ENCODE results near the gene GPRC6A.
"Not testable (repeated sequence)": the region's sequence is repeated elsewhere in the genome, so short reads cannot be mapped to it uniquely, and the experiment has no call there.

GPRC6A gene

DNA sequence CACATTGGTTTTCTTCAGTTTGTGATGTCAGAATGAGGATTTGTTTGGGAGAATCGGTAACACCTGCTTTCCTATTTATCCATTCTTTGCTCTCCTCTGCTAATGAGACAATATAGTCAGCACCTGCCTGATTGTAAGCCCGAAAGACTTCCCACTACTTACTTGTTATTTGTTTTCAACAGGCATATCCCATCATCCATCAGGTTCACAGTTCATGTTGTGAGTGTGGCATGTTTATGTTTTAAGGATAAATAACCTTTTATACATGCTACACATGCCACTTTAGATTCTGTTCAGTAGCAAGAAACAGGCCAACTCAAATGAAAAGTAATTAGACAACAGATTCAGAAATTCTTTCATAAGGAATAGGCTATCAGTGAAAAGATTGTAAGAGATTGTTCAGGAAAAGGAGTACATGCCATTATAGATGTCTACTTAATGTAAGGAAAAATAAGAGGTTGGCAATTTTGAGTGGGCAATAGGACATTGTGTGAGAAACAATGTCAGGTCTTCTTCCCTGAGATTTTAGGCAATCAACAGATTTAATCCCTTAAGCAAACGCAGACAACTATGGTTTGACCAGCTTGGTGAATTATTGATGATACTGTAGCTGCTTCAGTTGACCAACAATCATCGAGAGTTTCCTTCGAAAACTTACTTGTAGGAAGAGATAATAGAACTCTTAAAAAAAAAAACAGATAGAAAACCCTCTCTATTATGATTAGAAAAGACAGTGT lies 7.9 kb upstream of the GPRC6A start:
- TF ChIP-seq CTCF (IDR thresholded peaks at IDR 0.05; ENCODE audit: low read depth, low read length): no peak
- no peaks in the 10 kb centered on the region for H3K4me1 ChIP-seq
- no peaks in the 10 kb centered on the region for H3K9me3 ChIP-seq
- DNase-seq: no peak
- no peaks in the 10 kb centered on the region for H3K27me3 ChIP-seq
- H3K4me3 ChIP-seq (ENCODE audit: low read depth, low read length): no peak overlapping the region
- no peaks in the 10 kb centered on the region for H3K36me3 ChIP-seq

DNA sequence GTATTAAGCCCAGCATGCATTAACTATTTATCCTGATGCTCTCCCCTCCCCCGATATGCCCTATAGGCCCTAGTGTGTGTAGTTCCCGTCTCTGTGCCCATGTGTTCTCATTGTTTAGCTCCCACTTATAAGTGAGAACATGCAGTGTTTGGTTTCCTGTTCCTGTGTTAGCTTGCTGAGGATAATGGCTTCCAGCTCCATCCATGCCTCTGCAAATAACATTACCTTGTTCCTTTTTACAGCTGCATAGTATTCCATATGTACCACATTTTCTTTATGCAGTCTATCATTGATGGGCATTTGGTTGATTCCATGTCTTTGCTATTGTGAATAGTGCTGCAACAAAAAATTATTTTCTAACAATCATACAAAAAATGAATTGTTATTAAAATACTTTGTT lies 5.6 kb upstream of the GPRC6A start:
- not testable (repeated sequence) for DNase-seq; H3K9me3 ChIP-seq; H3K27me3 ChIP-seq; H3K4me1 ChIP-seq; H3K36me3 ChIP-seq; H3K4me3 ChIP-seq (ENCODE audit: low read depth, low read length)

- Histone ChIP-seq H3K9me3 (no peaks in the 10 kb centered on the region), H3K36me3 (no peaks in the 10 kb centered on the region), H3K4me1 (no peaks in the 10 kb centered on the region), H3K4me3 (ENCODE audit: low read depth, low read length) (no peak overlapping the region), H3K27me3 (no peaks in the 10 kb centered on the region; the same call in 1 of the 2 replicates)
- DNase-seq: no peak
- TF ChIP-seq CTCF (IDR thresholded peaks at IDR 0.05; ENCODE audit: low read depth, low read length): no peak
Observed at GRCh38 chr6:116827561-116828240, 1.2 kb downstream of the GPRC6A start.

- not testable (repeated sequence) for DNase-seq; H3K9me3 ChIP-seq; H3K27me3 ChIP-seq; H3K36me3 ChIP-seq; H3K4me1 ChIP-seq; H3K4me3 ChIP-seq (ENCODE audit: low read depth, low read length)
Observed at GRCh38 chr6:116816336-116816735, 12.5 kb downstream of the GPRC6A start.

- no peaks in the 10 kb centered on the region; the same call in 1 of the 2 replicates for H3K27me3 ChIP-seq
- no peaks in the 10 kb centered on the region for H3K4me1 ChIP-seq
- no peak for DNase-seq
- no peaks in the 10 kb centered on the region for H3K9me3 ChIP-seq
- no peaks in the 10 kb centered on the region for H3K36me3 ChIP-seq
- no peak overlapping the region for H3K4me3 ChIP-seq (ENCODE audit: low read depth, low read length)
- TF ChIP-seq CTCF (IDR thresholded peaks at IDR 0.05; ENCODE audit: low read depth, low read length): no peak
Observed at GRCh38 chr6:116812051-116812650, 16.7 kb downstream of the GPRC6A start.

GRCh38 chr6:116801971-116802370 lies 26.9 kb downstream of the GPRC6A start:
- Histone ChIP-seq H3K27me3 (no peaks in the 10 kb centered on the region), H3K9me3 (no peaks in the 10 kb centered on the region), H3K4me3 (ENCODE audit: low read depth, low read length) (no peak overlapping the region), H3K4me1 (no peaks in the 10 kb centered on the region), H3K36me3 (no peaks in the 10 kb centered on the region)
- no peak for DNase-seq
- no peak for TF ChIP-seq CTCF (IDR thresholded peaks at IDR 0.05; ENCODE audit: low read depth, low read length)

DNA sequence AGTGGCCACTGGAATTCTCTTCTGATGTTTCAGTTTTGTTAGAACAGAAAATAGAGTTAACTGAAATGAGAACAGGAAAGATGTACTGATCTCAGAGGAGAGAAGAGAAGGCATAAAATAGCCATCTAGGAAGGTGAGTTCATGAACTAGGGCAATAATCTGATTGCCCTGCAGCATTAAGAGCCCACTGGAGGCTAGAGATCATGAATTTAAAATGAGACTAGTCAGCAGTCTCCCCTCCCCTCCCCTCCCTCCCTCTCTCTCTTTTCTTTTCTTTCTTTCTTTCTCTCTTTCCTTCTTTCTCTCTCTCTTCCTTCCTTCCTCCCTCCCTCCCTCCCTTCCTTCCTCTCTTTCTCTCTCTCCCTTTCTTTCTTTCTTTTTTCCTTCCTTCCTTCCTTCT lies 28.9 kb downstream of the GPRC6A start:
- no peak for DNase-seq
- H3K27me3 ChIP-seq: no peaks in the 10 kb centered on the region
- TF ChIP-seq CTCF (IDR thresholded peaks at IDR 0.05; ENCODE audit: low read depth, low read length): no peak
- no peaks in the 10 kb centered on the region for H3K36me3 ChIP-seq
- no peaks in the 10 kb centered on the region for H3K4me1 ChIP-seq
- no peaks in the 10 kb centered on the region for H3K9me3 ChIP-seq
- no peak overlapping the region for H3K4me3 ChIP-seq (ENCODE audit: low read depth, low read length)
